GM19438 (cell line): Measurements from ENCODE around the gene OR7D4.
"Not testable (repeated sequence)": the region's sequence is repeated elsewhere in the genome, so short reads cannot be mapped to it uniquely, and the experiment has no call there.

Experiments
- ATAC-seq: cut with Tn5 transposase; IDR thresholded peaks from one replicate; pipeline ENCODE4 v1.9.1; 2021; ENCODE audit warnings: low read depth; ENCODE audit not compliant: unreplicated experiment

OR7D4 gene

GRCh38 chr19:9219489-9219888, at the start of gene OR7D4:
Gene OR7D4, minus strand, starts transcription at chr19:9219589. Its CDS starts 4,752 bp downstream, at chr19:9214837.
- no peak for ATAC-seq

- ATAC-seq, result no peak
Observed at GRCh38 chr19:9251236-9251635, 31.8 kb upstream of the OR7D4 start.

- no peak for ATAC-seq
Observed at GRCh38 chr19:9250630-9251029, 31.2 kb upstream of the OR7D4 start, which contains the start of gene OR7E24. Gene OR7E24, plus strand, starts transcription at chr19:9250930. Its CDS starts 114 bp downstream, at chr19:9251044.

GRCh38 chr19:9205501-9206113, 13.8 kb downstream of the OR7D4 start:
- no peak for ATAC-seq

GRCh38 chr19:9198044-9198443, 21.3 kb downstream of the OR7D4 start:
- ATAC-seq, result not testable (repeated sequence)

GRCh38 chr19:9189535-9189934, 29.9 kb downstream of the OR7D4 start:
- ATAC-seq, result no peak

GRCh38 chr19:9187191-9187590, 32.2 kb downstream of the OR7D4 start:
- no peak for ATAC-seq

- ATAC-seq, result no peak
Observed at GRCh38 chr19:9183000-9183399, 36.4 kb downstream of the OR7D4 start.

- no peak for ATAC-seq
Observed at GRCh38 chr19:9178901-9179300, 40.5 kb downstream of the OR7D4 start, which contains the start of gene OR7D2. Gene OR7D2, plus strand, starts transcription at chr19:9178979. Its CDS starts 6,803 bp downstream, at chr19:9185782.

- ATAC-seq, result no peak
Observed at GRCh38 chr19:9175326-9175725, 44.1 kb downstream of the OR7D4 start.

- ATAC-seq, result no peak
Observed at GRCh38 chr19:9171393-9171991, 47.9 kb downstream of the OR7D4 start.

GRCh38 chr19:9166846-9167245, 52.5 kb downstream of the OR7D4 start:
- ATAC-seq, result no peak

GRCh38 chr19:9165261-9165660, 54.1 kb downstream of the OR7D4 start:
- ATAC-seq, result no peak

- ATAC-seq, result no peak
Observed at GRCh38 chr19:9161427-9161826, 58.0 kb downstream of the OR7D4 start.
